Fibroblast of upper back skin (primary cell): ENCODE measurements around the gene PIK3C2G.
A peak's percentile ranks its signal among the peaks of the same experiment; 100 is the strongest.

Source experiments
- DNase-seq: peaks from one replicate; pipeline ENCODE4 v3.0.0-alpha.2; 2013

Gene PIK3C2G

GRCh38 chr12:18343708-18344107 is 82.4 kb downstream of the PIK3C2G start:
- no peak for DNase-seq

GRCh38 chr12:18345021-18345735 is 83.9 kb downstream of the PIK3C2G start:
- no peak for DNase-seq

GRCh38 chr12:18352312-18352711 is 91.0 kb downstream of the PIK3C2G start:
- no peak for DNase-seq

- DNase-seq: no peak
Measured at GRCh38 chr12:18355429-18355828, 94.1 kb downstream of the PIK3C2G start.

- no peak for DNase-seq
Measured at GRCh38 chr12:18358077-18358476, 96.8 kb downstream of the PIK3C2G start.

- DNase-seq: no peak
Measured at GRCh38 chr12:18358930-18359329, 97.6 kb downstream of the PIK3C2G start.

GRCh38 chr12:18361433-18361832 is 100.1 kb downstream of the PIK3C2G start:
- DNase-seq: no peak

GRCh38 chr12:18363321-18363720 is 102.0 kb downstream of the PIK3C2G start:
- no peak for DNase-seq

- peak; percentile 16 for DNase-seq
Measured at GRCh38 chr12:18368594-18368993, 107.3 kb downstream of the PIK3C2G start.

- DNase-seq: peak; percentile 71
Measured at GRCh38 chr12:18373181-18373580, 111.9 kb downstream of the PIK3C2G start.

GRCh38 chr12:18375131-18375530 is 113.8 kb downstream of the PIK3C2G start:
- peak; percentile 29 for DNase-seq

- DNase-seq: no peak
Measured at GRCh38 chr12:18375583-18375982, 114.3 kb downstream of the PIK3C2G start.

- DNase-seq: peak; percentile 57
Measured at GRCh38 chr12:18382236-18382885, 121.0 kb downstream of the PIK3C2G start.

GRCh38 chr12:18383203-18383602 is 121.9 kb downstream of the PIK3C2G start:
- DNase-seq: peak; percentile 93

GRCh38 chr12:18387706-18388105 is 126.4 kb downstream of the PIK3C2G start:
- DNase-seq: no peak

GRCh38 chr12:18389820-18390219 is 128.5 kb downstream of the PIK3C2G start:
- DNase-seq: no peak

- no peak for DNase-seq
Measured at GRCh38 chr12:18391151-18391550, 129.8 kb downstream of the PIK3C2G start.

- DNase-seq: no peak
Measured at GRCh38 chr12:18394742-18395141, 133.4 kb downstream of the PIK3C2G start.

- DNase-seq: peak; percentile 64
Measured at GRCh38 chr12:18400186-18400585, 138.9 kb downstream of the PIK3C2G start.

- no peak for DNase-seq
Measured at GRCh38 chr12:18402872-18403611, 141.7 kb downstream of the PIK3C2G start.

GRCh38 chr12:18411453-18411852 is 150.1 kb downstream of the PIK3C2G start:
- DNase-seq: no peak

GRCh38 chr12:18414671-18415070 is 153.4 kb downstream of the PIK3C2G start:
- no peak for DNase-seq

GRCh38 chr12:18415227-18415626 is 153.9 kb downstream of the PIK3C2G start:
- no peak for DNase-seq

- no peak for DNase-seq
Measured at GRCh38 chr12:18416412-18416811, 155.1 kb downstream of the PIK3C2G start.
